IMR-90 (cell line): ENCODE data around the gene ELP2. TPM values are rescaled to one million over a fixed set of nuclear protein-coding genes. Genes with fewer than 3 reads are reported as not detected.

Experiments
- ATAC-seq: fragments of 200-7000 bp; cut with Tn5 transposase; 2 replicates; pipeline ENCODE4 v1.9.1; 2020; ENCODE audit warnings: low read depth, mild to moderate bottlenecking, moderate library complexity
- BruUV-seq: library from RNA; stranded (reverse); fragments of 400-500 nt; replicated peaks from 2 replicates; lab custom pipeline; 2021; lab: Mats Ljungman, UMichigan
- CTCF ChIA-PET: fragments of 300-600 bp; formaldehyde crosslinking; extraction: SDS; loops from one replicate; lab custom pipeline; 2021; ENCODE audit warnings: antibody characterized with exemption; lab: Yijun Ruan, JAX
- POLR2A ChIA-PET: fragments of 300-600 bp; sonication (Branson Sonifier 250); formaldehyde crosslinking; loops from one replicate; lab custom pipeline; 2022; ENCODE audit warnings: antibody characterized with exemption; ENCODE audit not compliant: unreplicated experiment; lab: Charles Lee
- DNase-seq: peaks from one replicate; pipeline ENCODE4 v3.0.0; 2013
- H2AFZ ChIP-seq: replicated peaks from 2 replicates; pipeline ENCODE3; 2013; ENCODE audit warnings: low read length, mild to moderate bottlenecking; ENCODE audit not compliant: poor library complexity
- H2AK5ac ChIP-seq: 2 replicates; pipeline ENCODE4 v1.6.1; 2013; ENCODE audit warnings: low read depth, low read length, inconsistent platforms
- H2AK9ac ChIP-seq: replicated peaks from 2 replicates; pipeline ENCODE3; 2013; ENCODE audit warnings: mild to moderate bottlenecking, low read depth, low read length, moderate library complexity; ENCODE audit not compliant: poor library complexity
- H2BK120ac ChIP-seq: 2 replicates; pipeline ENCODE4 v1.6.1; 2013; ENCODE audit warnings: low read depth, low read length, inconsistent platforms
- H2BK15ac ChIP-seq: 3 replicates; pipeline ENCODE4 v1.6.1; 2013; ENCODE audit warnings: low read depth, low read length, inconsistent platforms
- H2BK20ac ChIP-seq: 2 replicates; pipeline ENCODE4 v1.6.1; 2013; ENCODE audit warnings: low read depth, mild to moderate bottlenecking, inconsistent platforms, low read length, moderate library complexity
- H2BK5ac ChIP-seq: 2 replicates; pipeline ENCODE4 v1.6.1; 2013; ENCODE audit warnings: mild to moderate bottlenecking, low read depth, low read length, inconsistent platforms; ENCODE audit not compliant: poor library complexity, severe bottlenecking
- H3K14ac ChIP-seq: replicated peaks from 2 replicates; pipeline ENCODE4 v1.6.1; 2013; ENCODE audit warnings: low read depth, low read length, inconsistent platforms
- H3K18ac ChIP-seq: 2 replicates; pipeline ENCODE4 v1.6.1; 2013; ENCODE audit warnings: low read depth, low read length, control low read depth
- H3K23ac ChIP-seq: 2 replicates; pipeline ENCODE4 v1.6.1; 2013; ENCODE audit warnings: low read depth, low read length, inconsistent platforms
- H3K27ac ChIP-seq: 2 replicates; pipeline ENCODE4 v1.5.1; 2013; ENCODE audit warnings: mild to moderate bottlenecking, control low read depth, low read length; ENCODE audit not compliant: insufficient read depth
- H3K27me3 ChIP-seq: 2 replicates; pipeline ENCODE4 v1.6.1; 2013; ENCODE audit warnings: low read length; ENCODE audit not compliant: control insufficient read depth, insufficient read depth
- H3K36me3 ChIP-seq: 2 replicates; pipeline ENCODE4 v1.6.1; 2013; ENCODE audit warnings: low read length, mixed read lengths; ENCODE audit not compliant: control insufficient read depth, insufficient read depth
- H3K4ac ChIP-seq: 2 replicates; pipeline ENCODE4 v1.6.1; 2013; ENCODE audit warnings: low read depth, low read length, inconsistent platforms
- H3K4me1 ChIP-seq: 2 replicates; pipeline ENCODE4 v1.6.1; 2013; ENCODE audit warnings: low read length, mixed read lengths; ENCODE audit not compliant: control insufficient read depth, insufficient read depth
- H3K4me2 ChIP-seq: 2 replicates; pipeline ENCODE4 v1.6.1; 2013; ENCODE audit warnings: low read depth, mild to moderate bottlenecking, control low read depth, low read length, moderate library complexity
- H3K4me3 ChIP-seq: 2 replicates; pipeline ENCODE4 v1.5.1; 2013; ENCODE audit warnings: low read depth, mild to moderate bottlenecking, control low read depth, low read length, moderate library complexity; ENCODE audit not compliant: insufficient read depth
- H3K56ac ChIP-seq: 2 replicates; pipeline ENCODE4 v1.6.1; 2013; ENCODE audit warnings: low read length, inconsistent platforms; ENCODE audit not compliant: insufficient read depth; ENCODE audit errors: extremely low read depth
- H3K79me1 ChIP-seq, 2 experiments: 2 replicates each; pipeline ENCODE4 v1.6.1; 2013; ENCODE audit warnings: low read length in 2 of 2, inconsistent platforms in 1 of 2, low read depth in 1 of 2
- H3K9ac ChIP-seq: 2 replicates; pipeline ENCODE4 v1.6.1; 2013; ENCODE audit warnings: low read depth, low read length, control low read depth
- H3K9me1 ChIP-seq: 2 replicates; pipeline ENCODE4 v1.6.1; 2013; ENCODE audit warnings: low read length, inconsistent platforms; ENCODE audit not compliant: insufficient read depth
- H3K9me3 ChIP-seq: 2 replicates; pipeline ENCODE4 v1.6.1; 2013; ENCODE audit warnings: low read length; ENCODE audit not compliant: control insufficient read depth, insufficient read depth
- H4K20me1 ChIP-seq: 2 replicates; pipeline ENCODE4 v1.6.1; 2013; ENCODE audit warnings: low read length, inconsistent platforms; ENCODE audit not compliant: insufficient read depth
- H4K5ac ChIP-seq: 2 replicates; pipeline ENCODE4 v1.6.1; 2013; ENCODE audit warnings: mild to moderate bottlenecking, low read depth, low read length, control low read depth
- H4K8ac ChIP-seq, 2 experiments: 2 replicates each; pipeline ENCODE4 v1.6.1; 2013; ENCODE audit warnings: low read depth in 2 of 2, low read length in 2 of 2, control low read depth in 1 of 2, inconsistent platforms in 1 of 2
- H4K91ac ChIP-seq: 2 replicates; pipeline ENCODE4 v1.6.1; 2013; ENCODE audit warnings: low read depth, low read length, inconsistent platforms; ENCODE audit not compliant: insufficient read depth
- CEBPB ChIP-seq: IDR thresholded peaks from 2 replicates; pipeline ENCODE4 v1.6.1; 2012; ENCODE audit warnings: low read depth, low read length, improper control_type of control experiment
- CTCF ChIP-seq: conservative IDR thresholded peaks from 2 replicates; pipeline ENCODE4 v1.5.1; 2012; ENCODE audit warnings: mild to moderate bottlenecking, low read depth, low read length, improper control_type of control experiment
- ELK1 ChIP-seq: fragments of 150-350 bp; IDR thresholded peaks from 2 replicates; pipeline ENCODE4 v1.6.1; 2016; ENCODE audit warnings: low read depth, mild to moderate bottlenecking, low read length, moderate library complexity, borderline replicate concordance
- FOS ChIP-seq: fragments of 150-350 bp; IDR thresholded peaks from 2 replicates; pipeline ENCODE4 v1.6.1; 2016; ENCODE audit warnings: low read depth, low read length
- MAZ ChIP-seq: IDR thresholded peaks from 2 replicates; pipeline ENCODE4 v1.6.1; 2012; ENCODE audit warnings: low read depth, mild to moderate bottlenecking, low read length, improper control_type of control experiment, moderate library complexity, borderline replicate concordance
- RAD21 ChIP-seq: IDR thresholded peaks from 2 replicates; pipeline ENCODE4 v1.6.1; 2012; ENCODE audit warnings: low read length, improper control_type of control experiment
- RCOR1 ChIP-seq: IDR thresholded peaks from 2 replicates; pipeline ENCODE4 v1.6.1; 2012; ENCODE audit warnings: mild to moderate bottlenecking, low read length, improper control_type of control experiment; ENCODE audit not compliant: insufficient replicate concordance
- WGBS, 2 experiments: methylation state at CpG; one replicate each; pipeline versions ENCODE4 v1.1.5 to v1.1.7; 2013; ENCODE audit warnings: missing lambda C conversion rate in 2 of 2; ENCODE audit not compliant: insufficient read length in 1 of 2; ENCODE audit errors: extremely low coverage in 2 of 2; 5-methylcytosine and 5-hydroxymethylcytosine counted together
- dilution Hi-C: fragments of 300-500 bp; cut with HindIII; formaldehyde crosslinking; loops from one replicate; pipeline ENCODE4 v1.14.3; 2018; ENCODE audit warnings: low sequenced_read_pairs; ENCODE audit not compliant: unreplicated experiment
- in situ Hi-C: fragments of 300-500 bp; cut with MboI; formaldehyde crosslinking; loops from 3 replicates; pipeline ENCODE4 v1.14.3; 2019; ENCODE audit warnings: low sequenced_read_pairs, inconsistent platforms, mixed read lengths
- intact Hi-C: fragments of 100-400 bp; cut with micrococcal nuclease; formaldehyde crosslinking; loops from 2 replicates; pipeline ENCODE4 v1.10.0; 2022
- polyA plus RNA-seq, 3 experiments: library from polyadenylated mRNA; depleted of rRNA; stranded (reverse); fragments of >200 nt; gene quantifications; 2 replicates each; pipeline ENCODE4 v1.2.3, GENCODE V29; 2012; ENCODE audit warnings: low replicate concordance in 1 of 3
- total RNA-seq: library from RNA; depleted of rRNA; stranded (reverse); fragments of >200 nt; gene quantifications from 2 replicates; pipeline ENCODE4 v1.2.3, GENCODE V29; 2012

The ELP2 gene
- total and polyA plus RNA-seq, 2 of the 4 experiments (the other 2 are of a cell fraction): 48.1 to 161 TPM

- POLR2A ChIA-PET: interaction anchor here (1.2 kb wide), 1 partner anchor 190 kb away, joined by 3 read pairs; no protein-coding TSS in a partner anchor
- no peaks in the 10 kb centered on the region for H3K9me1 ChIP-seq
- no peak overlapping the region for H3K14ac ChIP-seq
- H2BK20ac ChIP-seq: no peak overlapping the region
- no peak for TF ChIP-seq RCOR1
- TF ChIP-seq CTCF: no peak
- TF ChIP-seq MAZ: no peak
- no peak for TF ChIP-seq CEBPB
- TF ChIP-seq ELK1: no peak
- TF ChIP-seq FOS: no peak
- TF ChIP-seq RAD21: no peak
- H4K8ac ChIP-seq: no peak overlapping the region
- no peaks in the 10 kb centered on the region for H4K20me1 ChIP-seq
- no peak overlapping the region for H3K4ac ChIP-seq
- H3K18ac ChIP-seq: no peak overlapping the region
- no peak overlapping the region for H3K56ac ChIP-seq
- no TSS peak for BruUV-seq
- H3K9ac ChIP-seq: no peak overlapping the region
- DNase-seq: no peak
- CTCF ChIA-PET: no interaction called here
- H3K4me1 ChIP-seq: no peaks in the 10 kb centered on the region
- no peak overlapping the region for H4K5ac ChIP-seq
- H3K9me3 ChIP-seq: no peaks in the 10 kb centered on the region
- no peak overlapping the region for H2AK9ac ChIP-seq
- peaks cover 11% of the 10 kb centered on the region for H3K36me3 ChIP-seq
- H3K4me3 ChIP-seq: no peak overlapping the region
- dilution Hi-C loops (no loop called here), intact Hi-C loops (no loop called here), in situ Hi-C loops (no loop called here)
- H3K23ac ChIP-seq: no peak overlapping the region
- no peak overlapping the region for H3K27ac ChIP-seq
- H2BK5ac ChIP-seq: no peak overlapping the region
- no peak overlapping the region for H2AK5ac ChIP-seq
- H2BK120ac ChIP-seq: no peak overlapping the region
- no peak overlapping the region for H2BK15ac ChIP-seq
- H3K79me1 ChIP-seq: no peaks in the 10 kb centered on the region
- ATAC-seq: no peak
- no peaks in the 10 kb centered on the region for H3K27me3 ChIP-seq
- 83% methylated on average over 1 of the region's 6 CpGs; no CpG with 5 or more reads in 1 of the 2 experiments for WGBS, 2 experiments
- no peak overlapping the region for H4K91ac ChIP-seq
- no peak overlapping the region for H3K4me2 ChIP-seq
- H2AFZ ChIP-seq: no peak overlapping the region
These were observed 66.7 kb downstream of the ELP2 start for GRCh38 chr18:36196238-36196995.
